ENCODE results near the gene ABCG1.

Gene ABCG1

DNA sequence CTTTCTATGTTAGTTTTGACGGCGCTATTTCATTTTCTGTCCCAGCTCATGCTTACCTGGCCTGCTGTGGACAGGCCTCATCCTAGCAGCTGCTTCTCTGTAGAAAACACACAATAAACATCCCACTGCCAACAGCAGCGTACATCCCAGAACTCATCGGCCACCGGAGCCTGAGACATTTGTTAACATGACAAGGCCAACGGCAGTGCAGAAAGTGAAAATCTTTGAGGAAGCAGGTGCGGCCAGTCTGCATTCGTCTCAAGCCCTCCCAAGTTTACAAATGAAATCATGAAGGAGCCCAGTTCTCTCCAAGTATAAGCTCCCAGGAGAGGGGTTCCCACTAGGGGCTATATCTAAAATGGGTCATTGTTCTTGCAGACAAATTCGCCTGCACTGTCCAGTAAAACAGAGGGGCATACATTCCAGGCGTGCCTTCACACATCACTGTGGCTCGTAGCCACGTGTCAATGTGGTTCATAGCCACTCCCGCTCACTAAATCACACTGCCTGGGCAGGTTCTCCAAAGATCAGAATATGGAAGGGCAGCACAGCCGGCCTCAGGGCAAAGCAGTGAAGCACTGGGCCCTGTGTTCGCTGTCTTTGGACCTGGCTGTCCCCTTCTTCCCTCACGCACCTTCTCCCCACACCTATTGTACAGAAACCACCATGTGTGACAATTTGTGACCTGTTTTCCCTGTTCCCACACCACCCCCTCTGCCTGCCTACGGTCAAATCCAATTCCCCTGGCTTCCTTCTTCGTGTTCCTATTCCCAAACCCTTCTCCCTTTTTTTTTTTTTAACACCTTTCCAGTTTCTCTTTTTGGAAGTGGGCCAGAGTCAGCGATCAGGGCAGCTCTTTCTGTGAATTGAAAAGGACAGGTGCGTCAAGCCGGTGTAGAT lies 27.0 kb upstream of the ABCG1 start:
- DNase-seq, result no peak

DNA sequence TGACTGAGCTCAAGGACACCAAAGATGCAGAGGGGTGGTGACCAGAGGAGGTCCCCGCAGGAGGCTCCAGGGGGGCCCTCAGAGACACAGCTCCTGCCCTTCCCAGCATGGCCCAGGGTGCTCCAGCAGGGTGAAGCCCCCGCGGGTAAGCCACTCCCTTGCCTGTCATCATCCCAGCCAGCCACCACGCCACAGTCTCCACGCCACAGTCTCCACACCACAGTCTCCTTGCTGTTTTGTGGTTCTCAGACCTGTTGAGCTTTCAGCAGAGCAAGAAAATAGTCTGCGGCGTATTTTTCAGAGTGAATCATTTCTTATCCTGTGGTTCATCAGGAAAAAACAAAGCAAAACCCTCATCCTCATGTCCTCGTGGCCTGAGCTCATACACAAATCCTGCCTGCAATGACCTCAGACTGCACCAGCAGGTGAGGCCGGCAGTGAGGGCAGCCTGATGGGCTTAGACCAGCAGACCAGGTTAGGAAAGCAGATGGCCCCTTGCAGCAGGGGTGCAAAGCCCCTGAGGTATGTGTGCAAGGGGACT lies 25.7 kb upstream of the ABCG1 start:
- DNase-seq, result no peak

DNA sequence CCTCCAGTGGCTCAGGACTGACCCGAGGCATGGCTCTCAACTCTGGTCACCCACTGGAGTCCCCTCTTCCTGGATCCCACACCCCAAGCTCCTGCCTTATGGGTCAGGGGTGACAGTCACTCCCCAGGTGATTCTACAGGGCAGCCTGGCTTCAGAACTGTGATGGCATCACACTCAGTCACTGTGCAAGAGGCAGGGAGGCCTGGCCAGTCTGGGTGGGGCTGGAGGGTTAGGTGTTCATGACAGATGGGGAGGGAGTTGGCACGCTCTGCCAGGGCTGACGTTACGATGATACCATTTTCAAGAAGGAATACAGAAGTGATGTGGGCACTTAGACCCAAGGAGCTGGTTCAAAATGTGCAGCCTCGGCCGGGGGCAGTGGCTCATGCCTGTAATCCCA lies 25.2 kb upstream of the ABCG1 start:
- no peak for DNase-seq

DNA sequence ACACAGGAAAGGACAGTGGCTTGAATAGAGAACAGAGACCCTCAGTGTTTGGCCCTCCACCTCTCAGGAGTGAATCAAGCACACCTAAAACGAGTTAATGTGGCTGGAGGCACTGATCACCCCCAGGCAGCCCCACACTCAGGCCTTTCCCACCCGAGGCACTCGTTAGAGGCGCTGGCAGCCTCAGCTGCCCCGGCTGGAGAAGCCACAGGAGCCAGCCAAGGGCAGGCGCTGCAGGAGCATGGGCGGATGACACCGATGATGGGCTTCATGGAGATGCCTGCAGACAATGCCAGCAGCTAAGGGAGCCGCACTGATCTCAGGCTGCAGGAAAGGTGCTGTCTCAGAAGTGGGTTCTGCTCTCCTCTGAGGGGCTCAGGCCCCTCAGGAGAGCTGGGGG lies 24.1 kb upstream of the ABCG1 start:
- DNase-seq, result peak in 2 of 4 experiments; percentile 18 to 39

DNA sequence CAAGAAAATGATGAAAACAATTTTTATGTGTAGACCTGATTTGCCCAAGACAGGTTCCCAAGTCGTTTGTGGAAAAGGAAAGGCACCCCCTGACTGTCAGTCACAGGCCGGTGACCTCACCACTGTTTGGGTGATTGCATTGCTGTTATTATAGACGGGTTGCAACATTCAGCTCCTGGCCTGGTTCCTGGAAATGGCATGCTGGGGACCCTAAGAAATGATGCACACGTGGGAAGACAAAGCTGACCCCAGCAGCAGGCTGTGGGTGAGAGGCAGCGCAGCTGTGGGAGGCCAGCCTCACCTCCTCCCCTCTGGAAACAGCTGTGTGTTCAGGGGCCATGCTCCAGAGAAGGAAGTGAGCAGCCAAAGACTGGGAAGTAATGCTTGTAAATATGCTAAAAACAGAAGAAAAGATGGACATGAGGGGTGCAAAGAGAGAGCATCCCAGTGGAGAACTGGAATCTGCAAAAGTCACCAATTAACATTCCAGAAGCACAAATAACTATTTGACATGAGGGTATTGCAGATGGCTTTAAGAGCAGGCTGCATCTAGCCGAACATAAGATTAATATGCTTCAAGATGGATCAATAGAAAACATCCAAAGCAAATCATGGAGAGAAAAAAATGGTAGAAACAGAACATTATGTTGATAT lies 23.4 kb upstream of the ABCG1 start:
- peak; percentile 91 to 97 (median 94) for DNase-seq

DNA sequence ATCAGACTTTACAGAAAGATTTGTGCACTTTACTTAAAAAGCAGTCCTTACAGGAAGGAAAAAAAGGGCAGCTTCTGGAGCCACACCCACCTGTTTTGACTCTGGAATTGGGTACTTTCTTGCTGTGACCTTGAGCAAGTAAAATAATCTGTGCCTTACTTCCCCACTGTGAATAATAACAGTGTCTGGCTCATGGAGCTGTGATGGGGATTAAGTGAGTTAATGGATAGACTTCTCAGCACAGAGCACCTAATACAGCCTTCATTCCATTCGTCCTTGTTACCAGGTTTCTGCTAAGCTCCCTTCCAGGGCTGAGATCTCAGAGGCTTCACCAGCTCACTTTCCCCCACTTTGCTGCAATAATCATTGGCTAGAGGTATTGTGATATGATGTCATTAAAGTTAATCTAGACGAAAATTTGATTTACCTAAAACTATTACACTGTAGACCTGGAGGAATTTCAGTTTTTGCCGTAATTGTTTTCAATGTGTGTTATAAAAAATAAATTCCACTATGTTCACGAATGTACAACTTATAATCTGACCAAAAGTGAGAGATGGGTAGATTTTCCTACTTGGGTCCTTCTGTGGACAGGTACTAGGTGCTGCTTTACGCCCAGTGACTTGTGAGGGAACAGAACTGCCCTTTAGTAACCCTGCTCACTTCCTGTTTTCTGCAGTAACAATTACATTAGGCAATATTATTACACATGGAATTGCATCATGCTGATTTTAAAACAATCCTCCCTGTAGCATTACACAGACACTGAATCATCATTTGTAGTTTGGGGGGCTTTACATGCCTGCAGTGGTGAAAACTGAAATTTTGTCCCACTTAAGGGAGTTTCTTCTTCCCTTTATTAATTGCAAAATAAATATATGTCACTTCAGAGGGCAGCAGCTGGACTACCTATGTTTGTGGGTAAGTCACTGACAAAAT lies 19.7 kb upstream of the ABCG1 start:
- DNase-seq, result peak; percentile 49 to 90 (median 80)

DNA sequence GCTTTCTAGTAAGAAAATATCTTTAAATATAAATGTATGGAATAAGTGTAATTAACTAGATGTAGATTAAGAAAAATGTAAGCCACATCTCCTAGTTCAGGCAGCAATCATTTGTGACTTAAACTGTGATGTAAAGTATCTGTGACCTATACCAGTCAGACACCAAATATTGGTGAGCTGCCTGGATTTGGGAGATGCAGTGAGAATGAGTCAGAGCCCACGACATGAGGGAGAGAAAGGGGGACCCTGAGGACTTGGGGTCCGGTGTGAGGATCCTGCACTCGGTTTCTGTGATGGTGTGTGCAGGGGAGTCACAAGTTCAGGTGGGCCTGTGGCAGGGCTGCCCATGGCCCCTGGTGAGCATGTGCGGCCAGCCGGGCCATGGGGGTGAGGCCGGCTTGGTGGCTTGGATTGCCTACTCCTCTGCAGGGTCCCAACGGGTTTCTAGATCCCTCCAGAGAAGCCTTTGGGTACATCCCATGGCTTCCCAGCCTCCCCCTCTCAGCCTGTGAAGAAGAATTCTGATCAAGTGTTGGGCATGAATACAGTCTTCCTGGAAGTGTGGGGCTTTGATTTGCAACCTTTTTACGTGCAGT lies 19.0 kb upstream of the ABCG1 start:
- peak in 1 of 4 experiments; percentile 17 for DNase-seq

DNA sequence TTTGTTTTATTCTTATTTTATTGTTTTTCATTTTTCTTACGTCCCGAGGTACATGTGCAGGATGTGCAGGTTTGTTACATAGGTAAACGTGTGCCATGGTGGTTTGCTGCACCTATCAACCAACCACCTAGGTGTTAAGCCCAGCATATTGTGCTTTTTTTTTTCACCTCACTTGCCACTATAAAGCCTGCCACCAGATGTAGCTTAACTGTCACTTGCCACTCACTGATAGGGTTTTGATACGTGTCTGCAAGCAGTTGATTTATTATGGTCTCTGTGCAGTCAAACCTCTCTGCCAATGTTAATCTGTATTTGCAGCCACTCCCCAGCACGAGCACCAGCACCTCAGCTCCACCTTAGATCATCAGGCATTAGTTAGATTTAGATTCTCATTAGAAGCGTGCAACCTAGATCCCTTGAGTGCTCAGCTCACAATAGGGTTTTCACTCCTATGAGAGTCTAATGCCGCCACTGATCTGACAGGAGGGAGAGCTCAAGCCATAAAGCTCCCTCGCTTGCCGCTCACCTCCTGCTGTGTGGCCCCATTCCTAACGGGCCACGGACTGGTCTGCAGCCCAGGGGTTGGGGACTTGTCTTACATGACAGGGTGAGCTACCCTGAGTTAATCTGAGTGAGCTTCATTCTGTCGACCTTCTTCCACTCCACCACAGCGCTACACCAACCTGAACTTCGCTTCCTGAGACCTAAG lies 17.9 kb upstream of the ABCG1 start:
- no peak for DNase-seq

DNA sequence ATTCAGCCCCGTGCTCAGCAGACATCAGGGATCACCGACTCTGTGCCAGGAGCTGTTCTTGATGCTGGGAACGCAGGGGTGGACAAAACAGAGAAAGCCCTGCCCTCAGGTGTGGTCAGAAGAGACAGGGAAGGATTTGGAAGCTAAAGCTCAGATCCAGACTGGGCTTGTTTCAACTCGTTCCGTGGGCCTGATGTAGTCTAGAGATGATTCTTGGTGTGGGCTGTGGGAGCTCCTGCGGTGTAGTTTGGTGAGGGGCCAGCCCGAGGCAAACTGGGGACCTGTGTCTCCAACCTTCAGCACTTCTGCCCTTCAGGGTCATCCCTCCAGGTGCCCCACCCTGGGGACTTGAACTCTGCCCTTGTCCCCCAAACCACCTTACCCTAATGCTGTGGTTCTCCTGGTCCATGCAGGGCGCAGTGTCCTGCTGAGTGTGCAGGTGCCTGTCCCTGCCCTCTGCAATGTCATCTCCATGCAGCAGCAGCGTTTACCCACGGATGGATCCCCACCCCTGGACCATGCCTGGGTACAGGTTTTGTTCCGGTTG lies 17.3 kb upstream of the ABCG1 start:
- no peak for DNase-seq

DNA sequence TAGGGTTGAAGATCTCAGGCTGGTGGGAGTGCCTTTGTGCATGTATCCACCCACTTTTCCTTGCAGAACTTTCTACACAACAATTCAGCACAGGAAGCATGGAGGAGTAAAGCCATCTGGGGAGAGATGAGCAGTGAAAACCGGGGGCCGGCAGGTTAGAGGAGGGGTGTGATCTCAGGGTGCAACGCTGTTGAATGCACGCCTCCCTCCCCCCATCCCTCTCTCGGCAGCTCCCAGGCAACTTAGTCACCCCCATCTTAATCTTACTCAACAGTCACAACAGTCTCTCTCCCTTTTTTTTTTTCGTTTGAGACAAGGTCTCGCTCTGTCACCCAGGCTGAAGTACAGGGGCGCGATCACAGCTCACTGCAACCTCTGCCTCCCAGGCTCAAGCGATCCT lies 16.6 kb upstream of the ABCG1 start:
- no peak for DNase-seq

DNA sequence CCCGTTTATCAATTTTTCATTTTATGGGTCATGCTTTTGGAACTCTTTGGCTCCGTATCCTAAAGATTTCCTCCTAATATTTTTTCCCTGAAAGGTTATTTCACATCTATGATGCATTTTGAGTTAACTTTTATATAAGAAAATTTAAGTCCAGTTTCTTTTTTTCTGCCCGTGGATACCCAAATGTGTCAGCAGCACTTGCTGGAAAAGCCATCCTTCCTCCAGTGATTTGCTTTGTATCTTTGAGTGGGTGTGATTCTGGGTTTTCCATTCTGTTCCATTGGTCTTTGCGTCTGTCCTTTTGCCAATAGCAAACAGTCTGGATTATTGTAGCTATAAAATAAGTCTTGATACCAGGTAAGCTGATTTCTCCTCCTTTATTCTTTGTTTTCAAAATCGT lies 15.6 kb upstream of the ABCG1 start:
- no peak for DNase-seq

DNA sequence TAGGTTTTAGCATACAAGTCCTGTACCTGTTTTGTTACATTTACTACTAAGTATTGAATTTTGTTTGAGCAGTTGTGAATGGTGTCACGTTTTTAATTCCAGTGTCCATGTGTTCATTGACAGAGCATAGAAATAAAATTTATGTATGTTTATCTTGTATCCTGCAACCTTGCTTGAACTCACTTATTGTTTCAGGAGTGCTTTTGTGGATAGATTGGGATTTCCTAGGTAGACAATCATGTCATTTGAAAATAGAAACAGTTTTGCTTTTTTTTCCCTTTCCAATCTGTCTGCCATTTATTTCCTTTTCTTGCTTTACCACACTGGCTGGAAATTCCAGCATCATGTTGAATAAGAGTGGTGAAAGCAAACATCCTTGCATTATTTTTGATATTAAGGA lies 15.0 kb upstream of the ABCG1 start:
- DNase-seq, result no peak

DNA sequence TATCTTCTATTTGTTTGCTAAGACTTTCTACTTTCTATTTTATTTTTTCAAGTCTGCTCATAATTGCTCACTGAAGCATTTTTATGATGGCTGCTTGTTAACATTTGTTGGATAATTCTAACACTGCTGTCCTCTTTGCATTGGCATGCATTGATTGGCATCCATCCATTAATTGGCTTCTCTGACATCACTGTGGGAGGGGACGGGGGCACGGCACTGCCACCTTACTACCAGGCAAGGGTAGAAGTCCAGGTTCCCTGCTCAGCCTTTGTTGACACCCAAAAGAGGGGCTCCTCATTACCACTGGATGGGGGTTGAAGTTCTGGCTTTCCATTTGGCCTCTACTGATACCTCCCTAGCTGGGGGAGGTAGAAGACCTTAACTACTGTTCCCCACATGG lies 11.5 kb upstream of the ABCG1 start:
- no peak for DNase-seq

DNA sequence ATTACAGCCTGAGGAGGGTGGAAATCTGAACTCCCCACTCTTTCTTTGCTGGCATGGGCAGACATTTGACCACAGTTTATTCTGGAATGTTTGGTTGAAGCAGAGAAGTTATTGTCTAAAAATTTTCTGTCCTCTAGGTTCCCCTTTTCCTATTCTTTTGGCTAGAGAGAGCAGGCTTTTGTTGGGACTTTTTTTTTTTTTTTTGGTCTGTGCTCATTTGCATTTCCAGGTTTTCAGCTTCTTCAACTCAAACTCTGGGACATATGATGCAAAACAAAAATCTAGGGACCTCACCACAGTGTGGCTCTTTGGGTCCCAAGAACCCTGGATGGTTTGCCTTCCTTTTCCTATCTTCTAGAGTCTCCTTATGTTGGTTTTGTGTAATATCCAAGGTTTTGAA lies 10.9 kb upstream of the ABCG1 start:
- no peak for DNase-seq

DNA sequence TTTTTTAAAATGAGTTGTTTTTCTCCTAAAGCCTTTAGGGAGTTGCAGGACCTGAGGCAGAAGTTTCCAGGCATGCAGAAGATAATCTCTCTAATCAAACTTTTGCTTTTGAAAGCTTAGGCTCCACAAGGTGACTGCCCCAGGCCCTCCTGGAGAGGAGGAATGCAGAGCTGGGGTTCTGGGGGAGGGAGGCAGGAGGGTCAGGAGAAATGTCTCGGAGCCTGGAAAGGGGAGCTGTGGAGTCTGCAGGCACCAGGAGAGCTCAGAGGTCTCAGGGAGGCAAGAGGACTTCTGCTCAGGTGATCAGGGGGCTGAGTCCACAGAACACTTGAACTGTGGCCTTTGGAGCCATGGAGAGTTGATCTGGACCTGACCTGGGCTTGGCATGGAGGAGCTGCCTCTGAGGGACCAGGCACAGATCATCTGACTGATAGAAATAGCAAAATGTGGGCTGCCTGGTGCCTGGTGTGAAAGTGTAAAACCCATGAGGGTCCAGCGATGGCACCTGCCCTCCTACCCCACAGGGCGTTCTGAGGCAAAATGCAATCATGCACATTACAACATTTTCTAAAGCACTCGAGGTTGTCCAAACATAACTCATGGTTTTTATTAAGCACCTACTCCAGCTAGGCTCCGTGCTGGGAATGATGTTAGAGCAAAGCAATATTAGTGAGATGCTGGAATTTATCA lies 10.0 kb upstream of the ABCG1 start:
- no peak for DNase-seq

DNA sequence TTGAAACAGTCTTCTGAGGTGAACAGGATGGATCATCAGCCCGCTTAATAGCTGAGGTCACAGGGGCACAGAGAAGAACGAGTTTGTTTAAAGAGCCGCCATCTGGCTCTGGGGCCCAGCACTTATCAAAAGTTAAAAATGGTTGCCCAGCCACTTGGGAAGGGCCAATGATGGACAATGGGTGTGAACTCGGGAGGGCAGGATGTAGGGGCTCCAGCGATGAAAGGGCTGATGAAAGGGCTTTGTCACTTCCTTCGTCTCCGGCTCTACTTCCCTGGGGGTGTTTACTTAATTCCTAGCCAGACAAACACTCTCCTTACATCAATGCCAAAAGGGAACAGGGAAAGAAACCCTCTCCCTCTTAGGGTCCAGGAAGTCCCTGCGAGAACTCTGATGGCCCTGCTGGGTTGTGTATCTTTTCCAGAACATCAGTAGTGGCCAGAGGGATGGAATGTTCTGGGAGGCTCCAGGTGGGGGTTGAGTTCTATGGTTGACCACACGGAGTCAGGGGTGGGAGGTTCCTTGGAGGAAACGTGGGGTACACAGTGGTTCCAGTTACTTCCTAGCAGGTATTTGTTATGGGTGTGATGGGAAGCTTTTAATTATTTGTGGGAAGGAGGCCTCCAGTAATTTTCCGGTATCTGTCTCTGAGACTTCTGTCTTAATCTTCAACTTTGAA lies 9.0 kb upstream of the ABCG1 start:
- DNase-seq, result no peak

DNA sequence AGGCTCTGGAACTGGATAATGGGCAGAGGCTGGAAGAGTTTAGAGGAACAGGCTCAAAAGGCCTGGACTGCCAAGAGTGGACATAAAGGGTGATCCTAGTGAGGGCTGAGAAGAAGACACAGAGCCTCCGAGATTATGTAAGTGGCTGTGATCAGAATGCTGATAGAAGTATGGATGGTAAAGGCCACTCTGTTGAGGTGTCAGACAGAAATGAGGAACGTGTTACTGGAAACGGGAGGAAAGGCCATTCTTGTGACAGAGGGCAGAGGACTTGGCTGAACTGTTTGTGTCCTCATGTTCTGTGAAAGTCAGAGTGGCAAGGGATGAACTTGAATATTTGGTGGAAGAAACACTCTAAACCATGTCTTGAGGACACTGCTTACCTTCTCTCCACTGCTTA lies 6.7 kb upstream of the ABCG1 start:
- DNase-seq, result peak in 3 of 4 experiments; percentile 33 to 48 (median 40)

DNA sequence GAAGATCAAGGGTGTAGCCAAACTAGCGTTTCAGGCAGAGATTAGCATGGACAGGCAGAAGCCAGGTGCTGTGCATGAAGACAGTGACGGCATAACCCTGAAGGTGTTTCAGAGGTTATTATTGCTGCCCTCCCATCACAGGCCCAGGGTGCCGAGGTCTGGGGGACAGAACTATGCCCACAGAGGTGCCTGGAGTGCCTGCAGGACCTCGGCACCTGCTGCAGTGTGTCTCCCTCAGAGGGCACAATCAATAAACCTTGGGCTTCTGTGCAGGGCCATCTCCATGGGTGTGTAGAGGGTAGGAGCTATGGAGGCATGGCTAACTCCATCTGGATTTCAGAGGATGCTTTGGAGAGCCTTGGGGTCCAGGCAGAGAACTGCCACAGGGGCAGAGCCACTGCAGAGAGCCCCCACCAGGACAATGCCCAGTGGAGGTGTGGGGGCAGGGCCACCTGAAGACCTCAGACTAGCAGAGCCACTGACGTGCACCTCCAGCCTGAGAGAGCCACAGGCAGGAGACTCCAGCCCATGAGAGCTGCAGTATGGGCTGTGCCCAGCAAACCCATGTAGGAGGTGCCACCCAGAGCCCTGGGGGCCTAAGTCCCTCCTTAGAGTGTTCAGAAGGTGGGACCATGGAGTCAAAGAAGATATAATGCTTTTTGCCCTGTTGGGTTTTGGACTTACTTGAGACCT lies 5.7 kb upstream of the ABCG1 start:
- DNase-seq, result no peak

DNA sequence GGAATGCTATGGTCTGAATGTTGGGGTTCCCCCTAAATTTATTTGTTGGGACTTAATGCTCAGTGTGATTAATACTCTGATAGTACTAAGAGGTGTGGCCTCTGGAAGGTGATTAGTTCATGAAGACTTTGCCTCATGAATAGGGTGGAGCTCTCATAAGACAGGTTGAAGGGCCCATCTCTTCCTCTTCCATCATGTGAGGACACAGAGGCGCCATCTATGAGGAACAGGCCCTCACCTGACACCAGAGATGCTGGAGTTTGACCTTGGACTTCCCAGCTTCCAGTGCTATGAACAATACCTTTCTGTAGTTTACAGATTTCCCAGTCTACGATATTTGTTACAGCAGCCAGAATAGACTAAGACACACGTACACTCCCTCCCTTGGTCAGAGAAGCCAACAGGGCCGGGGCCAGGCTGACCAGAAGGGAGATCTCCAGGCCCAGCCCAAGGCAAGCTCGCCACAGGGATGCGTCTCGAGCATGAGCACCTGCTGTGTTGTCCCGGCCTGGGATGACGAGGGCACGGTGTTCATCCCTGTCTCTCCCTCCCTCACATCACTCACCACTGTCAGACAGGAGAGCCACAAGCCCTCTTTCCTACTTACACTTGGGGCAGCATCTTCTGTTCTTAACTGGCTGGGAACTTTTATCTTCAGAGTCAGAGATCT lies 4.7 kb upstream of the ABCG1 start:
- DNase-seq, result no peak
